CD4-positive, alpha-beta T cell treated with Interferon alpha-2 for 1 hour (primary cell): ENCODE measurements around the gene CPE.
A peak's percentile ranks its signal among the peaks of the same experiment; 100 is the strongest.
"Not testable (repeated sequence)": the region's sequence is repeated elsewhere in the genome, so short reads cannot be mapped to it uniquely, and the experiment has no call there.

ENCODE experiments used
- DNase-seq, 2 donors: peaks; one replicate each; pipeline ENCODE4 v3.0.0-alpha.2; 2020 to 2022

CPE gene

GRCh38 chr4:165410214-165410613 is 31.4 kb downstream of the CPE start:
- no peak for DNase-seq

GRCh38 chr4:165415910-165416309 is 37.1 kb downstream of the CPE start:
- no peak for DNase-seq

GRCh38 chr4:165418073-165418472 is 39.3 kb downstream of the CPE start:
- DNase-seq, result no peak

GRCh38 chr4:165425629-165426028 is 46.8 kb downstream of the CPE start:
- DNase-seq, result no peak

GRCh38 chr4:165426331-165426730 is 47.5 kb downstream of the CPE start:
- peak in 1 of 2 donors; percentile 0 for DNase-seq

- no peak for DNase-seq
These were observed 48.0 kb downstream of the CPE start for GRCh38 chr4:165426823-165427222.

- no peak for DNase-seq
These were observed 50.1 kb downstream of the CPE start for GRCh38 chr4:165428957-165429356.

GRCh38 chr4:165433529-165433928 is 54.7 kb downstream of the CPE start:
- no peak for DNase-seq

GRCh38 chr4:165437691-165438090 is 58.9 kb downstream of the CPE start:
- DNase-seq, result no peak

- no peak for DNase-seq
These were observed 60.5 kb downstream of the CPE start for GRCh38 chr4:165439344-165439743.

- DNase-seq, result no peak
These were observed 61.2 kb downstream of the CPE start for GRCh38 chr4:165439981-165440380.

- no peak for DNase-seq
These were observed 61.8 kb downstream of the CPE start for GRCh38 chr4:165440415-165441158.

- DNase-seq, result no peak
These were observed 64.5 kb downstream of the CPE start for GRCh38 chr4:165443276-165443675.

GRCh38 chr4:165448700-165449099 is 69.9 kb downstream of the CPE start:
- no peak for DNase-seq

GRCh38 chr4:165449333-165449732 is 70.5 kb downstream of the CPE start:
- no peak for DNase-seq

GRCh38 chr4:165450871-165451270 is 72.1 kb downstream of the CPE start:
- DNase-seq, result no peak

- not testable (repeated sequence) for DNase-seq
These were observed 74.3 kb downstream of the CPE start for GRCh38 chr4:165453140-165453539.

- no peak for DNase-seq
These were observed 75.6 kb downstream of the CPE start for GRCh38 chr4:165454426-165454825.

- DNase-seq, result no peak
These were observed 79.0 kb downstream of the CPE start for GRCh38 chr4:165457793-165458192.

- no peak for DNase-seq
These were observed 79.7 kb downstream of the CPE start for GRCh38 chr4:165458471-165458870.

- DNase-seq, result no peak
These were observed 82.5 kb downstream of the CPE start for GRCh38 chr4:165461159-165461821.

GRCh38 chr4:165462009-165462408 is 83.2 kb downstream of the CPE start:
- DNase-seq, result no peak

GRCh38 chr4:165464376-165464775 is 85.6 kb downstream of the CPE start:
- DNase-seq, result no peak

- peak; percentile 4 to 47 for DNase-seq
These were observed 86.1 kb downstream of the CPE start for GRCh38 chr4:165464813-165465381.
